Fibroblast of pulmonary artery (primary cell): Measurements from ENCODE around the gene SHLD1.
A peak's percentile ranks its signal among the peaks of the same experiment; 100 is the strongest.

ENCODE experiments used
- DNase-seq: peaks from one replicate; pipeline ENCODE4 v3.0.0-alpha.2; 2010; ENCODE audit warnings: low read depth
- H3K4me3 ChIP-seq: replicated peaks from 2 replicates; pipeline ENCODE4 v1.5.1; 2011; ENCODE audit warnings: low read depth, mild to moderate bottlenecking, control low read depth, low read length, moderate library complexity
- TF ChIP-seq, protein P1 (sequence below): IDR thresholded peaks from 2 replicates; pipeline ENCODE4 v1.5.1; 2011; ENCODE audit warnings: mild to moderate bottlenecking, control low read depth, low read length, inconsistent platforms; ENCODE audit errors: missing control alignments

SHLD1 gene

DNA sequence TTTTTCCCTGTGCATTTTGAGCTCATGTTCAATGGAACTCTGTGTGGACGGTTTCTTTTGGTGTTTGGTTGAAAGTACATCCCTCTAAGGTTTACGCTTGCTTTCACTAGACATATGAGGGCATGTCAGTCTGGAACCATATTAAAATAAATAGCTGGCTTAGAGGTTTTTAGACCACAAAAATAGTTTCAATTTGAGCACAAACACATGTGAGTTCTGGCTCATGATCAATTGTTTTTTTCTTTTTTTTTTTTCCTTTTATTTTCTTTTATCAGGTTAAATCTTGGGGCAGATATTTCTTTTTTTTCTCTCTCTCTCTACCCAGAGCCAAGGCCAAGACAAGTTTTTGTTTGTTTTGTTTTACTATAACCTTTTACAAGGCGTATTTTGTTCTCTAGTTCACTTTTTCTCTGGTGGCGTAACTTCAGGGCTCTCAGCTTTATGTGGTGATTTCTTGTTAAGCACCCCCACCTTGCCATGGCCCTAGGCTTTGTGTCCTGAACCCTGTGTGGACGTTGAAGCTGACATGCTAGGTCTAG is 92.9 kb downstream of the SHLD1 start:
- TF ChIP-seq, protein P1, sequence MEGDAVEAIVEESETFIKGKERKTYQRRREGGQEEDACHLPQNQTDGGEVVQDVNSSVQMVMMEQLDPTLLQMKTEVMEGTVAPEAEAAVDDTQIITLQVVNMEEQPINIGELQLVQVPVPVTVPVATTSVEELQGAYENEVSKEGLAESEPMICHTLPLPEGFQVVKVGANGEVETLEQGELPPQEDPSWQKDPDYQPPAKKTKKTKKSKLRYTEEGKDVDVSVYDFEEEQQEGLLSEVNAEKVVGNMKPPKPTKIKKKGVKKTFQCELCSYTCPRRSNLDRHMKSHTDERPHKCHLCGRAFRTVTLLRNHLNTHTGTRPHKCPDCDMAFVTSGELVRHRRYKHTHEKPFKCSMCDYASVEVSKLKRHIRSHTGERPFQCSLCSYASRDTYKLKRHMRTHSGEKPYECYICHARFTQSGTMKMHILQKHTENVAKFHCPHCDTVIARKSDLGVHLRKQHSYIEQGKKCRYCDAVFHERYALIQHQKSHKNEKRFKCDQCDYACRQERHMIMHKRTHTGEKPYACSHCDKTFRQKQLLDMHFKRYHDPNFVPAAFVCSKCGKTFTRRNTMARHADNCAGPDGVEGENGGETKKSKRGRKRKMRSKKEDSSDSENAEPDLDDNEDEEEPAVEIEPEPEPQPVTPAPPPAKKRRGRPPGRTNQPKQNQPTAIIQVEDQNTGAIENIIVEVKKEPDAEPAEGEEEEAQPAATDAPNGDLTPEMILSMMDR: no peak
- DNase-seq: no peak
- H3K4me3 ChIP-seq: no peak overlapping the region

DNA sequence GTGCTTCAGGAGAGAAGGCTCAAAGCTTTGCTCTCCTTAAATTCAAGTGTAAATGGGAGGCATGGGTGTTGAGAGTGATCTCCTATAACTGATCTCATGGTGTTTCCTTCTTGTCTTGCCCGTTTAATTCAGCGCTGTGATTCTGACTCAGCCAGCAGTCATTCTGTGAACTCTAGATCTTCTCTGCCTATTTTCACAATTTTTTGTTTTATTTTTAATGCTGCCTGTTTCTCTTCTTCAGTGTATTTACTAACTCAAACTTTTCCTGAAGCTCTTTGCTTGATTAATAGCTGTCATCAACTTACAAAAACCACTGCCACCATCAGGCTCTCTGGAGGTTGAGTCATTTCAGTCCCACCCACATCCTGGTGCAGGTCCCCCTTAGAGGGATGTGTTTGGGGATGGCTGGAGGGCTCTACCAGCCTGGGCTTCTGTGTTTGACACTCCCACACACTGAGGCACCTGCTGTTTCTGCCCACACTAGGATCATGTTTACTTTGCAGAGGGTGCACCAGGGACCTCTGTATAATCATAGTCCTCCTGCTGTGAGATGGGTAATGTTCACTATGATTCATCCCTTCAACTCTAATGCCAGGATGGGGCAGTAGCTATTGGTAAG is 94.0 kb downstream of the SHLD1 start:
- no peak overlapping the region for H3K4me3 ChIP-seq
- TF ChIP-seq, protein P1: no peak
- no peak for DNase-seq

DNA sequence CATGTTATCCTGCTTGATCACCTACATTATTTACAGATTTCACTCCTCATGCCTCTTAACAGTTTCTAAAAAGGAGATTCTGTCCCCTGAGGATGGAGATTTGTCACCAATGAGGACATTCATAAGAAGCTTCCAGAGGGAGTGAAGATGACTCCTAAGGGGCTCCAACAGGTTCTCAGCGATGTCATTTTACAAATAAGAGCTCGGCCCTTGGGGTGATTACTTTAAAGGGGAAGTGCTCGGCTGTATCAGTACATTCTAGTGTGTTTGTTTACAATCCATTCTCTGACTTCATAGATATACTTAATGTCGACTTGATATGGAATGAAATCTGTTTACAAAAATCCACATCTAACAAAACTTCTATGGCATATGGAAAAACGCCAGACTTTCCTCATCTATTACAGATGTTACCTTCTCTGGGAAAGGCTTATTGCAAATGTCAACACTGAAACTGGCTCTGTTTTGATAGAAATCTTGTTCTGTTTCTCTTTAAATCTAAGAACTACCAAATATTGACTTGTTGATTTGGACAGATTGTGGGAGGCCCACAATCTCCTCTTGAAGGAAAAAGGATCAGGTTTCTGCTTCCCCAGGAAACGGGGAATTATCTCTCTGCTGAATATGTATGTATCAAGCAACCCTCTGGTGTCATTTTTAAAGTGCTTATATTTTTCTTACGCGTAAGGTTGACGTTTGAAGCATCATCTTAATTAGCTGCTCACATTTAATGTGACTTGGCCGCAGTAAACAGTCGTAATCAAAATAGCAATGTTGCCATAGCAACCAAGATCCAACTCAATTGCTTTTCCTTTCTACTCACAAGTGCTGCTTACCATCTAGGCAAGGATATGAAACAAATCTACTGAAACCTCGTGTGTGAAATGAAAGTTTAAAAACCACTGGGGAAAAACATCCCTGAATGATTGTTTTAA is 95.7 kb downstream of the SHLD1 start:
- peak; percentile 74 for DNase-seq
- TF ChIP-seq, protein P1: no peak
- no peak overlapping the region for H3K4me3 ChIP-seq

- no peak overlapping the region for H3K4me3 ChIP-seq
- TF ChIP-seq, protein P1: no peak
- DNase-seq: peak; percentile 78
Measured at GRCh38 chr20:5848711-5849505, 98.7 kb downstream of the SHLD1 start.

DNA sequence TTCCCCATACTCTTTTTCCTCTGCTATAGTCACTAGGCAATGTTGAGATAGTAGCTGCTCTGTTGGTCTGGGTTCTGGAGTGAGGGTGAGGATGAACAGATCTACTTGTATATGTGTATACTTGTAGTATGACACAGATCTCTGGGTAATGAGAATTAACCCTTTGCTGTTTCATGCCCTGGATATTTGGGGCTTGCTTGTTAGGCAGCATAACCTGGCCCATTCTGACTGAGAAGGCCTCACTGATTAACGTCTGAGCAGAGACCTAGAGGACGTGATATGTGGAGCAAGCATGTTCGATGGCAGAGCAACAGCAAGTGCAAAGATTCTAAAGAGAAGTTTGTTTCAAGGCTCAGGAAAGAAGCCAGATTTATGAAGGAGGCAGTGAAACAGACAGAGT is 105.7 kb downstream of the SHLD1 start:
- no peak for DNase-seq
- TF ChIP-seq, protein P1: no peak
- H3K4me3 ChIP-seq: no peak overlapping the region

- TF ChIP-seq, protein P1: no peak
- peak; percentile 37 for DNase-seq
- no peak overlapping the region for H3K4me3 ChIP-seq
Measured at GRCh38 chr20:5859608-5860007, 109.4 kb downstream of the SHLD1 start.
